Peyer's patch (tissue), 4 donors: Measurements from ENCODE around the gene PPP1R7. TPM values are rescaled to one million over a fixed set of nuclear protein-coding genes. Genes with fewer than 3 reads are reported as not detected.

ENCODE experiments used
- DNase-seq, 3 donors: peaks; one replicate each; pipeline ENCODE4 v3.0.0-alpha.2; 2017 to 2019
- H3K27ac ChIP-seq, 4 donors: fragments of 200-600 bp; sonication (generic); one replicate each; pipeline ENCODE4 v1.5.1; 2016 to 2019
- H3K27me3 ChIP-seq, 2 donors: fragments of 200-600 bp; sonication (generic); one replicate each; pipeline ENCODE4 v1.5.1; 2019
- H3K36me3 ChIP-seq, 3 donors: fragments of 200-600 bp; sonication (generic); one replicate each; pipeline ENCODE4 v1.5.1; 2016 to 2019
- H3K4me1 ChIP-seq, 4 donors: fragments of 200-600 bp; sonication (generic); one replicate each; pipeline ENCODE4 v1.5.1; 2016 to 2019
- H3K4me3 ChIP-seq, 4 donors: fragments of 200-600 bp; sonication (generic); 1 replicate in 3 of 4; 2 replicates in 1 of 4; pipeline ENCODE4 v1.5.1; 2016 to 2019; ENCODE audit warnings: mild to moderate bottlenecking in 1 of 4
- H3K9me3 ChIP-seq, 4 donors: fragments of 200-600 bp; sonication (generic); one replicate each; pipeline ENCODE4 v1.5.1; 2016 to 2019; ENCODE audit warnings: mild to moderate bottlenecking in 1 of 4
- CTCF ChIP-seq, 6 experiments: fragments of 450-650 bp in 4 of 6; fragments of 200-600 bp in 2 of 6; sonication (generic) in 1 of 6; IDR thresholded peaks; one replicate each; pipeline ENCODE4 v1.5.1; 2017 to 2019; ENCODE audit warnings: antibody characterized with exemption in 6 of 6, mild to moderate bottlenecking in 3 of 6, moderate library complexity in 1 of 6
- POLR2A ChIP-seq, 2 donors: fragments of 450-650 bp; IDR thresholded peaks; one replicate each; pipeline ENCODE4 v1.5.1; 2017; ENCODE audit warnings: antibody characterized with exemption in 2 of 2, mild to moderate bottlenecking in 2 of 2, moderate library complexity in 2 of 2
- total RNA-seq, 4 donors: library from RNA; depleted of rRNA; stranded (reverse); fragments of >200 nt; gene quantifications; one replicate each; pipeline ENCODE4 v1.1.0, GENCODE V29; 2016

Gene PPP1R7
- total RNA-seq, 4 donors from 2014 or later = 13.2 to 44.0 (median 28.1) TPM

GRCh38 chr2:241183221-241183620 lies 33.0 kb downstream of the PPP1R7 start:
- Histone ChIP-seq H3K36me3 (peaks cover 0 to 40% (median 0%) of the 10 kb centered on the region in 3 donors), H3K9me3 (no peaks in the 10 kb centered on the region), H3K27ac (no peak overlapping the region), H3K4me1 (no peaks in the 10 kb centered on the region), H3K4me3 (no peak overlapping the region), H3K27me3 (no peaks in the 10 kb centered on the region)
- TF ChIP-seq CTCF (IDR thresholded peaks at IDR 0.05) = no peak
- TF ChIP-seq POLR2A (IDR thresholded peaks at IDR 0.05) = no peak
- no peak for DNase-seq

GRCh38 chr2:241184901-241185300 lies 34.6 kb downstream of the PPP1R7 start:
- TF ChIP-seq CTCF (IDR thresholded peaks at IDR 0.05) (no peak), POLR2A (IDR thresholded peaks at IDR 0.05) (no peak)

GRCh38 chr2:241185961-241186360 lies 35.7 kb downstream of the PPP1R7 start:
- H3K9me3 ChIP-seq = no peaks in the 10 kb centered on the region
- no peaks in the 10 kb centered on the region for H3K4me1 ChIP-seq
- H3K27me3 ChIP-seq = no peaks in the 10 kb centered on the region
- H3K27ac ChIP-seq = no peak overlapping the region
- DNase-seq = no peak
- no peak overlapping the region for H3K4me3 ChIP-seq
- TF ChIP-seq CTCF (IDR thresholded peaks at IDR 0.05) = no peak
- no peak for TF ChIP-seq POLR2A (IDR thresholded peaks at IDR 0.05)
- H3K36me3 ChIP-seq = peaks cover 0 to 19% (median 0%) of the 10 kb centered on the region in 3 donors

More at GRCh38 chr2:241184901-241185300, 34.6 kb downstream of the PPP1R7 start:
- Histone ChIP-seq H3K27me3 (no peaks in the 10 kb centered on the region), H3K27ac (no peak overlapping the region), H3K36me3 (peaks cover 0 to 29% (median 0%) of the 10 kb centered on the region in 3 donors), H3K9me3 (no peaks in the 10 kb centered on the region), H3K4me3 (no peak overlapping the region), H3K4me1 (no peaks in the 10 kb centered on the region)
- DNase-seq = no peak

- Histone ChIP-seq H3K9me3 (no peaks in the 10 kb centered on the region), H3K36me3 (peaks cover 0 to 13% (median 0%) of the 10 kb centered on the region in 3 donors), H3K27me3 (no peaks in the 10 kb centered on the region), H3K4me3 (peak overlapping the region in 1 of 4 donors; percentile 22), H3K4me1 (no peaks in the 10 kb centered on the region), H3K27ac (no peak overlapping the region)
- no peak for DNase-seq
- no peak for TF ChIP-seq CTCF (IDR thresholded peaks at IDR 0.05)
- no peak for TF ChIP-seq POLR2A (IDR thresholded peaks at IDR 0.05)
Measured at GRCh38 chr2:241187101-241187917, 37.0 kb downstream of the PPP1R7 start.

GRCh38 chr2:241187918-241188234 lies 37.6 kb downstream of the PPP1R7 start:
- H3K36me3 ChIP-seq = peaks cover 0 to 8% (median 0%) of the 10 kb centered on the region in 3 donors
- peak overlapping the region in 1 of 4 donors; percentile 22 for H3K4me3 ChIP-seq
- H3K4me1 ChIP-seq = no peaks in the 10 kb centered on the region
- no peak for TF ChIP-seq CTCF (IDR thresholded peaks at IDR 0.05)
- no peak for TF ChIP-seq POLR2A (IDR thresholded peaks at IDR 0.05)
- peak overlapping the region in 1 of 4 donors; percentile 30 for H3K27ac ChIP-seq
- H3K9me3 ChIP-seq = no peaks in the 10 kb centered on the region
- DNase-seq = no peak
- H3K27me3 ChIP-seq = no peaks in the 10 kb centered on the region
